22Rv1 (cell line): Measurements from ENCODE around the gene SH3TC1.

Experiments used
- H3K27ac ChIP-seq: fragments of 450-650 bp; 2 replicates; pipeline ENCODE4 v1.5.1; 2017
- ZFX ChIP-seq: fragments of 450-650 bp; IDR thresholded peaks from 2 replicates; pipeline ENCODE4 v1.6.1; 2017; ENCODE audit warnings: antibody characterized with exemption, borderline replicate concordance
- TF ChIP-seq, protein P1 (sequence below): fragments of 450-650 bp; IDR thresholded peaks from 2 replicates; pipeline ENCODE4 v1.5.1; 2017; ENCODE audit warnings: mild to moderate bottlenecking

SH3TC1 gene

DNA sequence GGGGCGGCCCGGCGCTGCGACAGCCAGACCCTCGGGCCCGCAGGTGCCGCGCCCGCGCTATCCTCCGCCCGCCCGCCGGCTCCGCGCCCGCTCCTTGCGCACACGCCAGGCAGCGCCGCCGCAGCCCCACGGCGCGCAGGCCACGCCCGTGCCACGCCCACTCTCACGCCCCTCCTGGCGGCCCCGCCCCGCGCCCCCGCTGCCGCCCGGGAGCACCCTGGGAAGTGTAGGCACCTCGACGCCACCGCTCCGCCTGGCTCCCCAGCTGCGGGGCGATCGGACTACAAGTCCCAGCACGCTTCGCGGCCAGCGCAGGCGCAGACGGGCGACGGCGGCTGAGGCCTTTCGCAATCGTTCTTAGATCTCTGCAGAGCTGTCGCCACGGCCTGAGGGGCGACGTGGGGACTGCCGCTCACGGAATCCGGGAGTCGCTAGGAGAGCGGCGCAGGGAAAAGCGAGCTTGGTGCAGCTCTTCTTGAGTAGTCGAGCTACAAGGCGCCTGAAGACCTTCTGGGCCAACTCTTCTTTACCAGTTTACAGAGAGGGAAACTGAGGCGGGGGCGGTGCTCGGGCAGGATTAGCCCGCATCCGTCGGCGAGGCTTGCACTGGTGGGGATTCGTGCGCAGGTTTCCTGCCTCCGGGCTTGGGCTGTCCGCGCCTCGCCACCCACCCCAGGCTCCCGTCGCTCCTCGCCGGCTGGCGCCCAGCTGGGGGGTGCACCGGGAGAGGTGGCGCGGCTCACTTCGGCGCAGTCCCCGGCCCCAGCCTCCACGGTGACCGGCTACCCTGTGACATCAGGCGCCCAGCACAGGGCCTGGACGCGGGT, 40.2 kb upstream of the SH3TC1 start, which contains the start of gene ABLIM2:
TSS of gene ABLIM2 (minus strand) at position 104 of the 827 bp plus-strand sequence. CDS start 124 bp downstream, outside the sequence.
- no peak within 1 kb of the TSS for H3K27ac ChIP-seq
- no peak for TF ChIP-seq ZFX
- TF ChIP-seq, protein P1, sequence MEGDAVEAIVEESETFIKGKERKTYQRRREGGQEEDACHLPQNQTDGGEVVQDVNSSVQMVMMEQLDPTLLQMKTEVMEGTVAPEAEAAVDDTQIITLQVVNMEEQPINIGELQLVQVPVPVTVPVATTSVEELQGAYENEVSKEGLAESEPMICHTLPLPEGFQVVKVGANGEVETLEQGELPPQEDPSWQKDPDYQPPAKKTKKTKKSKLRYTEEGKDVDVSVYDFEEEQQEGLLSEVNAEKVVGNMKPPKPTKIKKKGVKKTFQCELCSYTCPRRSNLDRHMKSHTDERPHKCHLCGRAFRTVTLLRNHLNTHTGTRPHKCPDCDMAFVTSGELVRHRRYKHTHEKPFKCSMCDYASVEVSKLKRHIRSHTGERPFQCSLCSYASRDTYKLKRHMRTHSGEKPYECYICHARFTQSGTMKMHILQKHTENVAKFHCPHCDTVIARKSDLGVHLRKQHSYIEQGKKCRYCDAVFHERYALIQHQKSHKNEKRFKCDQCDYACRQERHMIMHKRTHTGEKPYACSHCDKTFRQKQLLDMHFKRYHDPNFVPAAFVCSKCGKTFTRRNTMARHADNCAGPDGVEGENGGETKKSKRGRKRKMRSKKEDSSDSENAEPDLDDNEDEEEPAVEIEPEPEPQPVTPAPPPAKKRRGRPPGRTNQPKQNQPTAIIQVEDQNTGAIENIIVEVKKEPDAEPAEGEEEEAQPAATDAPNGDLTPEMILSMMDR, result no peak

DNA sequence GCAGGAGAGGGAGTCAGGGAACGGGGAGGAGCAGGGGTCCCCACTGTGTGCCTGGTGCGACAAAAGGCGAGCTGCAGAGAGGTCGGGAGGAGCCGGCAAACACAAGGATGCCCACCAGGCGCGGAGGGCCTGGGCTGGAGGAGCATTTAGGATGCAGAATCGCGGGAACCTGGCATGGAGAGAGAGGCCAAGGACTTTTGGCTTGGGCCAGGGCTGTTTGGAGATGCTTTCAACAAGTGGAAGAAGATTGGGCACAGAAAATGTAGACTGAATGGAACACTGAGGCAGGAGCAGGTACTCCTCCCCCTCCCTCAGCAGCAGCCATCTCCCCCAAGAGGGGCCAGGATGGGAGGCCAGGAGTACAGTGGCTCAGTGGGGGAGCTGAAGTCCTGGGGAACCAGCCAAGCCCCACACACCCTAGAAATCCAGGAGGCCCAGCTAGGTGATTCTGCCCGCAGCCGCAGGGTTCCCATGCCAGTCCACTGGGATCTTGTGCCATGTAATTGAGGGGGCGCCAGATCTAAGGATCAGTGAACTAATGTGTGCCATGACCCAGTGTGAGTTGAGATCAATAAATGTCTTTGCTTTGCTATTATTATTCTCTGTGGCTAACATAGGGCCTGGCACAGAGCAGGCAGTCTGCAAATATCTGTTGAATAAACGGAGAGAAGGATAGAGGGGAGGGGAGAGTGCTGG, 39.4 kb upstream of the SH3TC1 start:
- no peak overlapping the region for H3K27ac ChIP-seq
- TF ChIP-seq, protein P1, result no peak
- no peak for TF ChIP-seq ZFX

DNA sequence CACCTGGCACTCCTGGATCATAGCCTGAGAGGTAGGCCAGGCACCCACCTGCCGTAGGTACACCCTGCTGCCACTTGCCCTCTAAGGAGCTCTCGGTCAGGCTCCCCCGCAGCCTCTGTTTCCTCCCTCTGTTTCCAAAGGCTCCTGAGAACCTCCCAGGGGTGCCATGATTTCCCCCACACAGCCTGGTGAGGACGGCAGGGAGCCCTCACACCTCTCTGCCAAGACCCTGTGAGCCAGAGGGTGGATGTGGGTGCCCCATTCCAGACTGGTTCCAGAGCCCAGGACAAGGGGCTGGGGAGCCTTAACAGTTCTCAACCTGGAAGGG, 38.9 kb upstream of the SH3TC1 start:
- no peak for TF ChIP-seq ZFX
- TF ChIP-seq, protein P1, result no peak
- H3K27ac ChIP-seq, result no peak overlapping the region

DNA sequence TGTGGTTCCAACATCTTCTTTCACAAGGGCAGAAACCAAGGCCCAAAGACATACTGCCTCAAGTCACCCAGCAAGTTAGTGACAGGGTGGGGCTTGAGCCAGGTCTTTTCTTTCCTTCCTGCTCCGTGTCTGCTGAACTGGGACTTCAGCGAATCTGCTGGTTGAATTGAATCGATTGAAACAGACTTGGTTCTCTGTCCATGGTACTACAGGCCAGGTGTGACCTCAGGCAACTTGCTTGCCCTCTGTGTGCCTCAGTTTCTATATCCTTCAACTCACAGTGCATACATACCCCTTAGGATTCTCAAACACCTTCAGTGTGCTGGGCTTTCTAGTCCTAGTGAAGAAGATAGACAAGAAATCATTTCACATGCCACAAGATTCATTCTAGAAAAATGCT, 38.5 kb upstream of the SH3TC1 start:
- H3K27ac ChIP-seq, result no peak overlapping the region
- TF ChIP-seq, protein P1, result no peak
- no peak for TF ChIP-seq ZFX

DNA sequence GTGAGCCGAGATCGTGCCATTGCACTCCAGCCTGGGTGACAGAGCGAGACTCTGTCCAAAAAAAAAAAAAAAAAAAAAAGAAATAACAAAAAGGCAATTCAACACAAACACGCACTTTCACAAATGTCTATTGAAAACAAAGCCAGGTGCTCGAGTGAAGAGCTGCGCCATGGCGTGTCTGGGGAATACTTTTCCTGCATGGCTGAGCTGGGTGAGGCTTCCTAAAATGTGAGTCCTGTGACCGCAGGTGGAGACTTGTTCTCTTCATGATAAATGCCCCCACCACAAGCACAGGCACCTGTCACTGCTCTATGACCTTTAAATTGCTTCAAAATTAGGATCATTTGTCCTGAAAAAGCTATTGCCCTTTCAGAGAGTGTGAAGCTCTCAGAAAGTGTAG, 36.5 kb upstream of the SH3TC1 start:
- no peak overlapping the region for H3K27ac ChIP-seq
- TF ChIP-seq, protein P1, result no peak
- TF ChIP-seq ZFX, result no peak

DNA sequence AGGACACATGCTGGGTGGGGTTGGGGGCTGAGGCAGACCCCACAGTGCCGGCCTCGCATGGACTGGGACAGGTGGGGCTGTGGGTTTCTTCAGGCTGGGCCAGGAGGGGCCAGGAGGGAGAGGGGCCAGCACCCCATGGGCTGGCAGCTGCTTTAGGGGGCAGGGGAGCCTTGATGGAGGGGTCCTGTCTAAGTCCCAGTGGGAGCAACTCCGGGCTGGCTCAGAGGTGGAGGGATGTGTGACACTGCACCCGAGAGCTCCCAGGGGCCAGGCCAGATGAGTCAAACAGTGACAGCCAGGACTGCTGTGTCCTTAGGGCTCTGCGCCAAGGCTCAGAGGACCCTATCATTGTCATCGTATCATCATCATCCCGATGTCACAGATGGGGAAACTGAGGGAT, 36.1 kb upstream of the SH3TC1 start:
- H3K27ac ChIP-seq, result no peak overlapping the region
- TF ChIP-seq, protein P1, result no peak
- no peak for TF ChIP-seq ZFX
